Small intestine (tissue), 7 donors: Measurements from ENCODE around the gene OR4N2. TPM values are rescaled to one million over a fixed set of nuclear protein-coding genes. Genes with fewer than 3 reads are reported as not detected.
"Not testable (repeated sequence)": the region's sequence is repeated elsewhere in the genome, so short reads cannot be mapped to it uniquely, and the experiment has no call there.

Experiments
- DNase-seq, 2 donors: peaks; one replicate each; pipeline versions ENCODE4 v3.0.0 to v3.0.0-alpha.2; 2013
- FAIRE-seq: peaks from 2 replicates; lab custom pipeline; 2012; peaks lifted over from hg19 to GRCh38; lab: Jason Lieb, UNC
- H3K27ac ChIP-seq, 3 donors: one replicate each; pipeline ENCODE4 v1.5.1; 2013; ENCODE audit warnings: low read length in 2 of 3, mild to moderate bottlenecking in 2 of 3, control low read depth in 1 of 3, inconsistent platforms in 1 of 3, low read depth in 1 of 3, moderate library complexity in 1 of 3
- H3K27me3 ChIP-seq, 3 donors: one replicate each; pipeline ENCODE4 v1.6.1; 2013; ENCODE audit warnings: low read length in 3 of 3, inconsistent platforms in 1 of 3; ENCODE audit not compliant: control insufficient read depth in 3 of 3, insufficient read depth in 3 of 3
- H3K36me3 ChIP-seq, 3 donors: one replicate each; pipeline ENCODE4 v1.6.1; 2013; ENCODE audit warnings: low read length in 3 of 3, inconsistent platforms in 1 of 3, low read depth in 1 of 3, mild to moderate bottlenecking in 1 of 3, moderate library complexity in 1 of 3; ENCODE audit not compliant: control insufficient read depth in 3 of 3, insufficient read depth in 2 of 3
- H3K4me1 ChIP-seq, 3 donors: one replicate each; pipeline ENCODE4 v1.6.1; 2013; ENCODE audit warnings: low read length in 2 of 3, inconsistent platforms in 1 of 3, low read depth in 1 of 3, mild to moderate bottlenecking in 1 of 3, moderate library complexity in 1 of 3; ENCODE audit not compliant: control insufficient read depth in 3 of 3, insufficient read depth in 2 of 3
- H3K4me3 ChIP-seq, 3 donors: one replicate each; pipeline ENCODE4 v1.5.1; 2013; ENCODE audit warnings: low read length in 3 of 3, control low read depth in 1 of 3, inconsistent platforms in 1 of 3, low read depth in 1 of 3, mild to moderate bottlenecking in 1 of 3, moderate library complexity in 1 of 3
- H3K9me3 ChIP-seq, 2 donors: one replicate each; pipeline ENCODE4 v1.6.1; 2013; ENCODE audit warnings: low read depth in 1 of 2, low read length in 1 of 2; ENCODE audit not compliant: control insufficient read depth in 2 of 2, insufficient read depth in 1 of 2
- WGBS, 3 donors: extraction: QIAGEN DNeasy Blood & Tissue Kit; methylation state at CpG; one replicate each; pipeline ENCODE4 v1.1.7; 2013; 5-methylcytosine and 5-hydroxymethylcytosine counted together
- polyA plus RNA-seq, 4 donors: library from polyadenylated mRNA; stranded (reverse) in 3 of 4; unstranded in 1 of 4; fragments of 200-250 nt in 3 of 4; fragments of 120-200 nt in 1 of 4; gene quantifications; one replicate each; pipeline versions ENCODE4 v1.2.1 to v1.2.3, GENCODE V29; 2013
- donor health status: healthy with polysubstance abuse.
- donor health status: control.
- donor health status: control.
- donor health status: Bipolar disorder and iron deficiency.
- donor health status: healthy.

The OR4N2 gene
- polyA plus RNA-seq, 4 donors = not detected

- not testable (repeated sequence) for H3K4me3 ChIP-seq, FAIRE-seq, H3K36me3 ChIP-seq, DNase-seq, H3K9me3 ChIP-seq, H3K4me1 ChIP-seq, H3K27me3 ChIP-seq, H3K27ac ChIP-seq
- 72 to 73% (median 73%) methylated on average over 6 of the region's 6 CpGs for WGBS, 3 donors
These were observed 17.4 kb downstream of the OR4N2 start for GRCh38 chr14:19821016-19821415.

GRCh38 chr14:19823178-19823577, 19.6 kb downstream of the OR4N2 start:
- Histone ChIP-seq H3K9me3 (peaks cover 2 to 12% of the 10 kb centered on the region in 2 donors), H3K27me3 (no peaks in the 10 kb centered on the region), H3K4me3 (no peak overlapping the region), H3K27ac (no peak overlapping the region), H3K4me1 (no peaks in the 10 kb centered on the region), H3K36me3 (no peaks in the 10 kb centered on the region)
- DNase-seq (no peak), FAIRE-seq (no peak)
- 37 to 56% (median 44%) methylated on average over 1 of the region's 1 CpG for WGBS, 3 donors

- peaks cover 2 to 12% of the 10 kb centered on the region in 2 donors for H3K9me3 ChIP-seq
- DNase-seq (no peak), FAIRE-seq (no peak)
- H3K4me1 ChIP-seq = no peaks in the 10 kb centered on the region
- no peaks in the 10 kb centered on the region for H3K27me3 ChIP-seq
- H3K4me3 ChIP-seq = no peak overlapping the region
- no peaks in the 10 kb centered on the region for H3K36me3 ChIP-seq
- WGBS, 3 donors = 28 to 46% (median 29%) methylated on average over 1 of the region's 1 CpG
- H3K27ac ChIP-seq = no peak overlapping the region
These were observed 20.2 kb downstream of the OR4N2 start for GRCh38 chr14:19823765-19824164.

- H3K9me3 ChIP-seq, FAIRE-seq, H3K4me1 ChIP-seq, H3K36me3 ChIP-seq, H3K27ac ChIP-seq, H3K27me3 ChIP-seq, DNase-seq, H3K4me3 ChIP-seq: not testable (repeated sequence)
- WGBS, 3 donors = 59 to 71% (median 69%) methylated on average over 12 of the region's 12 CpGs
These were observed 24.2 kb downstream of the OR4N2 start for GRCh38 chr14:19827626-19828244.

- DNase-seq (no peak), FAIRE-seq (no peak)
- no peaks in the 10 kb centered on the region for H3K27me3 ChIP-seq
- H3K4me1 ChIP-seq = no peaks in the 10 kb centered on the region
- peaks cover 0 to 5% of the 10 kb centered on the region in 2 donors for H3K9me3 ChIP-seq
- H3K36me3 ChIP-seq = no peaks in the 10 kb centered on the region
- WGBS, 3 donors = 69 to 87% (median 86%) methylated on average over 2 of the region's 2 CpGs
- no peak overlapping the region for H3K27ac ChIP-seq
- no peak overlapping the region for H3K4me3 ChIP-seq
These were observed 24.7 kb downstream of the OR4N2 start for GRCh38 chr14:19828314-19828713.

- not testable (repeated sequence) for H3K4me1 ChIP-seq, H3K36me3 ChIP-seq, DNase-seq, H3K27me3 ChIP-seq, H3K4me3 ChIP-seq, H3K27ac ChIP-seq, FAIRE-seq
- 82 to 88% (median 84%) methylated on average over 8 of the region's 8 CpGs for WGBS, 3 donors
- peaks cover 0 to 15% of the 10 kb centered on the region in 2 donors for H3K9me3 ChIP-seq
These were observed 30.8 kb downstream of the OR4N2 start for GRCh38 chr14:19834203-19834848.

GRCh38 chr14:19838433-19838832, 34.9 kb downstream of the OR4N2 start:
- Histone ChIP-seq H3K27ac (no peak overlapping the region), H3K27me3 (no peaks in the 10 kb centered on the region), H3K9me3 (peaks cover 0 to 18% of the 10 kb centered on the region in 2 donors), H3K4me3 (no peak overlapping the region), H3K4me1 (no peaks in the 10 kb centered on the region), H3K36me3 (no peaks in the 10 kb centered on the region)
- DNase-seq (no peak), FAIRE-seq (peak; percentile 5)

- FAIRE-seq (no peak), DNase-seq (no peak)
- no peaks in the 10 kb centered on the region for H3K36me3 ChIP-seq
- no peaks in the 10 kb centered on the region for H3K9me3 ChIP-seq
- no peaks in the 10 kb centered on the region for H3K27me3 ChIP-seq
- H3K4me3 ChIP-seq = no peak overlapping the region
- no peaks in the 10 kb centered on the region for H3K4me1 ChIP-seq
- no peak overlapping the region for H3K27ac ChIP-seq
These were observed 47.8 kb downstream of the OR4N2 start for GRCh38 chr14:19851365-19851764.
